Stimulated activated CD4-positive, alpha-beta T cell treated with anti-CD3 and anti-CD28 coated beads, Interleukin-2, amount 100 ng/mL, for 4 hours (primary cell): ENCODE measurements around the gene VAT1L.

Experiments used
- DNase-seq: peaks from one replicate; pipeline ENCODE4 v3.0.0-alpha.2; 2020; ENCODE audit warnings: low read depth

The VAT1L gene

DNA sequence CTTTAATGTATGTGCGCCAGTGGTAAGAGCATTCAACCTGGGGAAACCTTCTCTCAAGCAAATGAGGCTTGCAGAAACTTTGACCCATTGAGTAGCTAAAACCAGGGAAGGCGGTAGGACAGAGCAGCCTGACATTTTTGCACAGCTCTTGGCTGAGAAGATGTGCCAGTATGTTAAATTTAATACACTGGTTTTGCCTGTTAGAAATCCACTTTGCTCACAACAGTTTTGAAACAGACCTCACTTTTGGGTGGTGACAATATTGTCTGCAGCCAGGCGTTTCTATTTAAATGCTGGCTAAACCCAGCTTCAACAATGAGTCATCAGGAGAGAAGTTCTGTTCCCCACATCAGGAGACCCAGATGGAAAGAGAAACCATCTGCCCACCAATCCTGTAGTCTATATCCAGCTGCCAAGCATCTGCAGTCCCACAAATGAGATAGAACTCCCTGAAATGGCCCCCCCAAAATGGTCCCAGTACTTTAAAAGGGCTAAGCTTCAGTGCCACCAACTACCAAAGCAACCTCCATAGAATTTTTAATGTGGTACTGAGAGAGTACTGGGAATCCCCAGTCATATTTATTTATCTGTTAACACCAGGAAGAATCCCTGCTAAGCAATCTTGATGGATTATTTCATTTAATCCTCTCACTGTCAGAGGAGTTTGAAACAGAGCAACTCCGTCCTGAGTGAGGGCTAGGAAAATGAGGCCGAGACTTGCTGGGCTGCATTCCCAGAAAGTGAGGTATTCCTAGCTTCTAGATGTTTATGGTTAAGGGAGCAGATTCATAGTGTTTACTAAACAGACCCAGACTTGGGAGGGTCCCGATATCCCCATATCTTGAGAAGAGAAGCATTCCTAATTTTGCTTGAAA, 205.0 kb downstream of the VAT1L start:
- no peak for DNase-seq

DNA sequence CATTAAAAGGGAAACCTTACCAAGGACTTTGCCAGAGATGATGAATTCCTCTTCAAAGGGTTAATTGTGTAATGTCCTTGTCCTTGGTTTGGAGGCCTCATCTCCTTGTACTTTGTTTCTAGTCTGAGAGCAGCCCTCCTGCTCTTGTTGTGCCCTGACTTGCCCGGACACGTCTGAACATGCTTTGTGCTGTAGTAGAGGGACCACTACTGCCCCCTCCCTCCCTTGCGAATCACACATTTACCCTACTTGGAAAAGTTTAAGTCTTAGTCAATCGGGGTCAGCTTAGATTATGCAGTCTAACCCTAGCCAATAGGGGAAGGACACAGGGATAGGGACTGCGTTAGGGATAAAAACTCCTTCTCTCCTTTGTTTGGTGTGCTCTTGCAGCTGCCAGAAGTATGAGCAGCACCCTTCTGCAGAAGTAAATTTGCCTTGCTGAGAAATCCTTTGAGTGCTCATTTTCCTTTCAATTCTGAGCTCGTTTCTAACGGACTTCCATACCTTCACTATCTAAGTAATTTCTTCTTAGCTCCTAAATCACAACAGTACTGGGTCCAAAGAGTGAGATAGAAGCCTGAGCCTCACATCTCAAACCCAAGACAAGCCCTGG, 207.6 kb downstream of the VAT1L start:
- DNase-seq, result no peak

DNA sequence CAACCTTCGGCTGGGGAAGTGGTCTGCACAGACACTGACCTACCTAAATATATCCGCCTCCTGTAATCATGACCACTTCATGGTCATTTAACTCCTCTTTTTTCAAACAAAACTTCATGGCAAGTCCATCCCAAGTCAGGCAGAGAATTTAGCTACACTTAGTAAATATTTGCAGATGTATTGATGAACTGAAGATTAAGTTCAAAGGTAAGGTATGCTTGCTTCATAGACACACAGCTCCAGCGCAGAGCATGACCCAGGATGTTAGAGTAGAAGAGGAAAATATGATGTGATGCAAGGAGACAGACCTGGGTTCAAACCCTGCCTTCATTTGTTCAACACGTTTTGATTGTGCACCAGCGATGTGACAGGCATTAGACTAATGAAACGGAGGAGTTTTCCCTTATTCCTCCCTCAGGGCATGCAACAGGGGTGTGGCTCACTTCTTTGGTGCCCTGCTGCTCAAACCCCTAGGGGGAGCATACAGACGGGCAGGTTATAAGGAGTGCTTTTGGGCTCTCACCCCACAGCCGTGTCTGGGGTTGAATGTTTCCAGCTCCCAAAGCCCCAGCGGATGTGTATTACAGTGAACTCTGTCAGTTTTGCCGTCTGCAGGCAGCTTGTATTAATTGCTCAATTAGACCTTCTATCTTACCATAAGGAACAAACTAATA, 210.1 kb downstream of the VAT1L start:
- DNase-seq, result no peak

DNA sequence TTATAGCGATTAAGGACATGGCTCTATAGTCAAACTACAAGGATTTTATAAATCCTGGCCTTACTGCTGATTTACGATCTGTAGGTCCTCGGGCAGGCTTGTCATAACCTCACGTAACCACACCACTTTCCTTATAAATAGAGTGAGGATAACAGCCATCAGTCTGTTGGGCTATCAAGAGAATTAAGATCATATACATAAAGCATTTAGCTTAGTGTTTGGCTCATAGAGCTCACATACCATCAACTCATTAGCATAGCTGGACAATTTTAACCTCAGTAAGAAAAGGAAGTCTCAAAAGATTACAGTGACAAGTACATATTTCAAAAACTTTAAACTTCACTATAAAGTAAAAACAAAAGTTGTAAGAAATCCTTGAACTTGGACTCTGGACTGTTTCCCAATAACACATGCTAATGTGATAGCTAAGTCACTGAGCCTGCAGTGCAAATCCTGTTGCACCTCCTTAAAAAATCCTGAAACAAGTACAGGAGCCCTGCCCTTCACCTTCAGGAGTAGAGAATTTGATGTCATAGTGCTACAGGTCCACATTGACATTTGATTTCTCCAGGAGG, 213.2 kb downstream of the VAT1L start:
- DNase-seq, result no peak

DNA sequence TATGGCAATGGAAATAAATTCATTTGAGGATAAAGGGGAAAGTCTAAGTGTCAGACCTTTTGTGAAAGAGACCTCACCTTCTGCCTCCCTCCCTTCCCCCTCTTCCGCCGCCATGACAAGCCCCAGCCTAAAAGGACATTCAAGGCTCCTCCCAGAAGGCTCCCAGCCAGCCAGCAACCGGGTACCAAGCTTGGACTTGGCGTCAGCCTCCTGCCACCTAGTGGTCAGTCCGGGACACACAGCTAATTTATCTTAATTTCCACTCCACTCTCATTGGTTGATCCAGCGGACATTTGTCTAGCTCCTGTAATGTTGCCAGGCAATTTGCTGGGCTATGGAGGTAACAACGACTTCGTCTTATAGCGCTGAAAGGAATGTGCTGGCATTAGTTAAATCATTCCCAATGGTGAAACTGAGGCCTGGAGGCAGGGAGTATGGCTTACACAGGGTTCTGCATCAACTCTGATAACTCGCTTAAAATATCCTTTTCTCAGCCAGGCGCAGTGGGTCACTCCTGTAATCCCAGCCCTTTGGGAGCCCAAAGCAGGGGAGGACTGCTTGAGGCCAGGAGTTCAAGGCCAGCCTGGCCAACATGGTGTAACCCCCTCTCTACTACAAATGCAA, 214.7 kb downstream of the VAT1L start:
- DNase-seq, result peak; percentile 32

DNA sequence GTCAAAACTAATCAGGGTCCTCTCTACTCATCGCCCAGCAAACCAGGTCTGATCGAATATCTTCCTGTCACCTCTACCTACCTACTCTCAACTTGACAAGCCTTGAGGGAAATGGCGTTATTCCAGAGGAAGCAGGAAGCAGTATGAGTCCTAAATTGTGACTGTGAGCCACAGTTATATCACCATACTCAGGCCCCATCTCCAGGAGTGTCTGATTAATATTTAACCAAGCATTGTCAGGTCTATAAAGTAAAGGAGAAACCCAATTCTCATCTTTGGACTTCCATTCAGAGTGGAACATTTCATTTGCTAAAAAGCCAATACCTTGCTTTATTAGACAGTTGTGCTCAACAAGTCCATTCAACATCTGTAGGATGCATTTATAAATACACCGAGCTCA, 216.2 kb downstream of the VAT1L start:
- DNase-seq, result no peak

DNA sequence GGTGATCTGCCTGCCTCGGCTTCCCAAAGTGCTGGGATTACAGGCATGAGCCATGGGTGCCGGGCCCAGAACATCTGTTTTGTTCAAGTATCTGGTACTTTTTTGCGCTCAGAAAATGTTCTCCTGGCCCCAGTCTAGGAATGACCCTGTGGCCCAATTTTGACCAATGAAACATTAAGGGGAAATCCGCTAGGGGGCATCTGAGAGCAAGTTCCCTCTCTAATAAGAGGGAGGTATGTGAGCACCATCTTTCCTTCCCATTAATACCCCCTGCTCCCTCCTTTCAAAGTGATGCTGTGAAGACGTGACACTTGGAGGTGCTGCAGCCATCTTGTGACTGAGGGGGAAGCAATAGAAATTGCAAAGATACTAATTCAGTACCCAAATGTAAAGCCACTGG, 217.5 kb downstream of the VAT1L start:
- DNase-seq, result no peak

DNA sequence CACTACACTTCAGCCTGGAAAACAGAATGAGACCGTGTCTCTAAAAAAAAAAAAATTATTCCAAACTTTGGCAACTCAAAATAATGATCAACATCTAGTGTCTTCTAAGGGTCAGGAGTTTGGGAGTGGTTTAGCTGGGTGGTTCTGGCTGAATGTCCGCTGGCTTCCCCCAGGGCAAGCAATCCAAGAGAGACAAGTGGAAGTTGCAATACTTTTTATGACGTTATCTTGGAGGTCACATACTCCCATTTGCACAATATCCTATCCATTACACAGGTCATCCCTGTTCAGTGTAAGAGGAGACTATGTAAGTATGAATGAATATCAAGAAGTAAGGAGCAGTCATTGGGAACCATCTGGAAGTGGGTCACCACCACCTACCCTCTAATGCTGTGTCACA, 218.8 kb downstream of the VAT1L start:
- no peak for DNase-seq

DNA sequence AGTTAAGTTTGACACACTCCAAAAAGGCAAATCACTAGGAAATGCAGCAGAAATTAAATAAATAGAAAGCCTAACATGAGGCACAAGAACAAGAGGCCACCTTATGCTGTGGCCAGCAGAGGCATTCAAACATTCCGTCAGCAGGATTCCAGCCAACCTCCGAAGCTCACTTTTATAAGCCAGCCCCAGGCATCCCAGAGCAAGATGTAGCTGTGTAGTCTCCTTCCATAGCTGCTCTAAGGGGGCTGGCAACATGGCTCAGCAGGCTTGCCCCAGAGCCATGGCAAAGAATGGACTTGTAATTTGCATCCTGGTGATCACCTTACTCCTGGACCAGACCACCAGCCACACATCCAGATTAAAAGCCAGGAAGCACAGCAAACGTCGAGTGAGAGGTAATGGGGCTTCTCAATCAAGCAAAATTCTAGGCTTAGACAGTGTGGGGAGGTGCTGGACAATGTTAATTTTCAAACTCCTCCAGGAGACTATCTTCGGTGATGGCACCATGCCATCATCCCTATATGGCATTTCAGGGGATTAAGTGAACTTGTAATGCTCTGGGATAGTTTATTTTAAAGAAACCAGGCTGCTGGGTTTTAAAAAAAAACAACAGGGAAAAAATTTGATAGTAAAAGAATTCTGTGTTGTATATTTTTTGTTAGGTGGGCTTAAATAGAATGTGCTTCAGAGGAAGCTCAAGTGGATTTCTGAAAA, 234.1 kb downstream of the VAT1L start, which contains the start of gene CLEC3A:
Gene CLEC3A (plus strand): TSS at position 202 of the 714 bp plus-strand sequence. CDS start 79 bp downstream, at position 281.
- DNase-seq, result no peak

DNA sequence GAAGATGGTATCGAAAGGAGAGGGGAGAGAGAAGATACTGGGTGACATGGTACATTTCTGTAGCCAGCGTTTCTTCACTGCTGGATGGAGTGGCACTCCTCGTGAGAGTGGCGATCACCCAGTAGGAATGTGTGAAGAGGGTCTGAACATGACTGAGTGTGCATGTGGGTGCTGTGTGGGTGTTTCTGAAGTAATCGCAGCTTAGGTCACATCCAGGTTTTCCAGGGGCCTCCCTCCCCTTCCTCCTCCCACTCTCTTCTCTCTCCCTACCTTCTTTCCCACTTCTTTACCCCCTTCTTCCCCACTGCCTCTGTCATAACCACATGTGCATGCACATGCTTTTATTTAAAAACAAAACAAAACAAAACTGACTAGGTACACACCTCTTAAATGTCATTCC, 235.8 kb downstream of the VAT1L start:
- no peak for DNase-seq

DNA sequence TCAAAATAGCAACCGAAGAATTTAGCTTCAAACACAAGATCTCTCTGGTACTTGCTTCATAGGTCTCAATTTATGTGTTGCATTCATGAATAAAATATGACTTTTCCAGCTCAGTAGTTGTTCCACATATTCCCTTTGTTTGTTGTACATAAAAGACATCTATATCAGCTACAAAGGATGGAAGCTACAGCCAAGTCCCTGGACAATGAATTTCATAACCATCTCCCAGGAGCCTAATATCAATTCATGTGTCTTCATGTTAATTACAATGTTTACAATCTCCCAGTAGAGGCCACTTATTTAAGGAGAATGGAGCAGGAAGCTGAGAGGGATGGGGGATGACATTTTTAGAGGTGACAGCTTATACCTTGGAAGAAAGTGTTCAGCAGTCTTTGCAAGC, 237.3 kb downstream of the VAT1L start:
- no peak for DNase-seq

DNA sequence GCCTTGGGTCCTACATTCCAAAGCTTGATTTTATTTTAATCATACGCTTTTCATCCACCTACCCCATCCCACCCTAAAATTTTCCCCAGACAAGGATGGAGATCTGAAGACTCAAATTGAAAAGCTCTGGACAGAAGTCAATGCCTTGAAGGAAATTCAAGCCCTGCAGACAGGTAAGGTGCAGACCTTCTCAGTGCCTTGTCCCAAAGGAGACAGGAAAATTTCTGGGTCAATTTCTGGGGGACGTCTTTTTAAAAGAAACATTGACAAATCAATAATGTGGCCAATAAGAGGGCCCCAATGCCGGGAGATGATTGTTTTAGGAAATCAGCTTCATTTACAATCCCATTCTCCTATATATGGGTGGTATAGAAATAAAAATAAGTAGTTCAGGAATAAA, 239.7 kb downstream of the VAT1L start:
- DNase-seq, result no peak
